Esophagus muscularis mucosa (tissue), 4 donors: ENCODE measurements around the gene XXYLT1. TPM values are rescaled to one million over a fixed set of nuclear protein-coding genes. Genes with fewer than 3 reads are reported as not detected.
A peak's percentile ranks its signal among the peaks of the same experiment; 100 is the strongest.
"Not testable (repeated sequence)": the region's sequence is repeated elsewhere in the genome, so short reads cannot be mapped to it uniquely, and the experiment has no call there.

ENCODE experiments used
- DNase-seq: peaks from one replicate; pipeline ENCODE4 v3.0.0-alpha.2; 2017; ENCODE audit errors: extremely low spot score
- H3K27ac ChIP-seq, 4 donors: fragments of 200-600 bp; sonication (generic); replicated peaks in 1 of 4; 1 replicate in 3 of 4; 2 replicates in 1 of 4; pipeline ENCODE4 v1.5.1; 2016 to 2019; ENCODE audit warnings: mild to moderate bottlenecking in 1 of 4
- H3K27me3 ChIP-seq, 4 donors: fragments of 200-600 bp; sonication (generic); one replicate each; pipeline versions ENCODE4 v1.5.1 to v1.6.0; 2016 to 2019
- H3K36me3 ChIP-seq, 4 donors: fragments of 200-600 bp; sonication (generic); one replicate each; pipeline ENCODE4 v1.5.1; 2016 to 2019
- H3K4me1 ChIP-seq, 4 donors: fragments of 200-600 bp; sonication (generic); one replicate each; pipeline ENCODE4 v1.5.1; 2016 to 2019
- H3K4me3 ChIP-seq, 4 donors: fragments of 200-600 bp; sonication (generic); 1 replicate in 2 of 4; 2 replicates in 2 of 4; pipeline ENCODE4 v1.5.1; 2016 to 2019; ENCODE audit warnings: mild to moderate bottlenecking in 4 of 4, moderate library complexity in 1 of 4
- H3K9me3 ChIP-seq, 4 donors: fragments of 200-600 bp; sonication (generic); 1 replicate in 3 of 4; 2 replicates in 1 of 4; pipeline ENCODE4 v1.5.1; 2016 to 2019
- EP300 ChIP-seq: sonication (generic); formaldehyde crosslinking; IDR thresholded peaks from one replicate; pipeline ENCODE4 v1.6.1; 2017; ENCODE audit warnings: antibody characterized with exemption
- POLR2A ChIP-seq: fragments of 450-650 bp; IDR thresholded peaks from one replicate; pipeline ENCODE4 v1.6.1; 2017; ENCODE audit warnings: antibody characterized with exemption, moderate library complexity, mild to moderate bottlenecking, low read depth
- POLR2AphosphoS5 ChIP-seq, 2 donors: sonication (generic); formaldehyde crosslinking; IDR thresholded peaks; one replicate each; pipeline ENCODE4 v1.6.1; 2017; ENCODE audit warnings: antibody characterized with exemption in 2 of 2
- WGBS: methylation state at CpG from one replicate; pipeline ENCODE4 v1.1.5; 2018; 5-methylcytosine and 5-hydroxymethylcytosine counted together
- intact Hi-C: fragments of 100-400 bp; cut with DNase I; formaldehyde crosslinking; loops from one replicate; pipeline ENCODE4 v1.15.1; 2023
- total RNA-seq, 4 donors: library from RNA; depleted of rRNA; stranded (reverse); fragments of >200 nt; gene quantifications; one replicate each; pipeline versions ENCODE4 v1.1.0 to v1.2.1, GENCODE V29; 2016
- TF ChIP-seq, protein P1 (sequence below), 3 experiments: fragments of 200-600 bp in 2 of 3; fragments of 450-650 bp in 1 of 3; sonication (generic) in 2 of 3; IDR thresholded peaks; one replicate each; pipeline ENCODE4 v1.5.1; 2017 to 2019; ENCODE audit warnings: antibody characterized with exemption in 3 of 3, mild to moderate bottlenecking in 2 of 3, moderate library complexity in 1 of 3

The XXYLT1 gene
- total RNA-seq, 4 donors from 2014 or later = 8.8 to 18.5 (median 13.9) TPM

DNA sequence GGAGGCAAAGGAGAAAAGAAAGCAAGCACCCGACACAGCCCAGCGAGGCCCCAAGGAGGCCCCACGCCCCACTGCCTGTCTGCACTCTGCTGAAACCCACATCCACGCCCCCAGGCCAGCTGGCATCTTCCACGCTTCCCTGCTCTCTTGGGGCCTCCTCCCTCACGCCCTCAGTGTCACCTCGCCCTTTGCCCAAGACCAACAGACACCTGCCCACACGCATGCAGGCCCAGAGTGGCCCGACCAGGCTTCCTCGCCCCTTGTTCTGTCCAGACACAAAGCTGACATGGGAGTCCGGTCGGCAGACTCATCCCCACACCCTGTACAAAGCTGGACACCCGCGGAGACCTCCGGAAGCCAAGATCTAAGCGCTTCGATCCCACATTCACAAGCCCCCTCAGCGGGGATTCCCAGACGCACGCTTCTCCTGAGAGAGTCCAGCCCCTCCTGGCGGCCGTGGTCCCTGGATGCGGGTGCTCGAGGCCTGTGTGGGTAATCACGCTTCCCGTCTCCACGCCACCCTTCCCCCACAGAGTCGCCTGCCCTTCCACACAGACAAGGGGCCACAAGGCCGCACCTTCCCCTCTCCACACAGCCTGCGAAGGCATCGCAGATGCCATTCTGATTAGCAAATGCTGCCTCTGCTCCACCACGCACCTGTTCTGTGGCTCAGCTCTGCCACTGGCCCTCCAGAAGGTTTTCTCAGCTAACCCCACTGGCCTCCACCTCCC lies 176.6 kb downstream of the XXYLT1 start:
- Histone ChIP-seq H3K36me3 (no peaks in the 10 kb centered on the region), H3K4me1 (peaks cover 0 to 4% (median 0%) of the 10 kb centered on the region in 4 donors), H3K9me3 (no peaks in the 10 kb centered on the region), H3K4me3 (no peak overlapping the region), H3K27me3 (no peaks in the 10 kb centered on the region), H3K27ac (no peak overlapping the region)
- DNase-seq = no peak
- whole genome bisulfite sequencing = 90% methylated on average over 30 of the region's 32 CpGs
- intact Hi-C loops = no loop called here
- no peak for TF ChIP-seq POLR2AphosphoS5 (IDR thresholded peaks at IDR 0.05)
- TF ChIP-seq POLR2A = no peak
- TF ChIP-seq, protein P1, sequence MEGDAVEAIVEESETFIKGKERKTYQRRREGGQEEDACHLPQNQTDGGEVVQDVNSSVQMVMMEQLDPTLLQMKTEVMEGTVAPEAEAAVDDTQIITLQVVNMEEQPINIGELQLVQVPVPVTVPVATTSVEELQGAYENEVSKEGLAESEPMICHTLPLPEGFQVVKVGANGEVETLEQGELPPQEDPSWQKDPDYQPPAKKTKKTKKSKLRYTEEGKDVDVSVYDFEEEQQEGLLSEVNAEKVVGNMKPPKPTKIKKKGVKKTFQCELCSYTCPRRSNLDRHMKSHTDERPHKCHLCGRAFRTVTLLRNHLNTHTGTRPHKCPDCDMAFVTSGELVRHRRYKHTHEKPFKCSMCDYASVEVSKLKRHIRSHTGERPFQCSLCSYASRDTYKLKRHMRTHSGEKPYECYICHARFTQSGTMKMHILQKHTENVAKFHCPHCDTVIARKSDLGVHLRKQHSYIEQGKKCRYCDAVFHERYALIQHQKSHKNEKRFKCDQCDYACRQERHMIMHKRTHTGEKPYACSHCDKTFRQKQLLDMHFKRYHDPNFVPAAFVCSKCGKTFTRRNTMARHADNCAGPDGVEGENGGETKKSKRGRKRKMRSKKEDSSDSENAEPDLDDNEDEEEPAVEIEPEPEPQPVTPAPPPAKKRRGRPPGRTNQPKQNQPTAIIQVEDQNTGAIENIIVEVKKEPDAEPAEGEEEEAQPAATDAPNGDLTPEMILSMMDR (IDR thresholded peaks at IDR 0.05) = no peak
- TF ChIP-seq EP300 = no peak

DNA sequence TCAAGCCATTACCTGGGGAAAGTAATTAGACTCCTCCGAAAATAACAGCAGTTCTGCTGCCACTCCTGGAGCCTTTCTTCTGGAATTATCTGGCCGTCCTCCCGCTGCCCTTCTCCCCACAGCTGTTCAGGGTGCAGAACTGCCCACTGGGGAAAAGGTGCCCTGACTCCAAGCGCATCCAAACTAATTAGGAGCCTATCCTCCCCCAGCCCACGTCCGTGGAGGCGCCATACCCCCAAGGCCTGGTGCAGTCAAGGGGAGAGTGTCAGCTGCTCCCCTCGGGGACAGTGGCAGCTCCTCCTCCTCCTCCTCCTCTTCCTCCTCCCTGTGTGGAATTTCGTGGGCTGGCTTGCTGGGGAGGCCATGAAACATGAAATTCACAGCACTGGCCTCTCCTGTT lies 177.2 kb downstream of the XXYLT1 start:
- intact Hi-C loops = no loop called here
- H3K27me3 ChIP-seq = no peaks in the 10 kb centered on the region
- no peaks in the 10 kb centered on the region for H3K36me3 ChIP-seq
- 91% methylated on average over 8 of the region's 9 CpGs for WGBS
- H3K4me3 ChIP-seq = no peak overlapping the region
- no peak for DNase-seq
- H3K9me3 ChIP-seq = no peaks in the 10 kb centered on the region
- H3K4me1 ChIP-seq = peaks cover 0 to 4% (median 0%) of the 10 kb centered on the region in 4 donors
- TF ChIP-seq, protein P1 (IDR thresholded peaks at IDR 0.05) = no peak
- TF ChIP-seq POLR2A (no peak), POLR2AphosphoS5 (IDR thresholded peaks at IDR 0.05) (no peak), EP300 (no peak)
- H3K27ac ChIP-seq = no peak overlapping the region

DNA sequence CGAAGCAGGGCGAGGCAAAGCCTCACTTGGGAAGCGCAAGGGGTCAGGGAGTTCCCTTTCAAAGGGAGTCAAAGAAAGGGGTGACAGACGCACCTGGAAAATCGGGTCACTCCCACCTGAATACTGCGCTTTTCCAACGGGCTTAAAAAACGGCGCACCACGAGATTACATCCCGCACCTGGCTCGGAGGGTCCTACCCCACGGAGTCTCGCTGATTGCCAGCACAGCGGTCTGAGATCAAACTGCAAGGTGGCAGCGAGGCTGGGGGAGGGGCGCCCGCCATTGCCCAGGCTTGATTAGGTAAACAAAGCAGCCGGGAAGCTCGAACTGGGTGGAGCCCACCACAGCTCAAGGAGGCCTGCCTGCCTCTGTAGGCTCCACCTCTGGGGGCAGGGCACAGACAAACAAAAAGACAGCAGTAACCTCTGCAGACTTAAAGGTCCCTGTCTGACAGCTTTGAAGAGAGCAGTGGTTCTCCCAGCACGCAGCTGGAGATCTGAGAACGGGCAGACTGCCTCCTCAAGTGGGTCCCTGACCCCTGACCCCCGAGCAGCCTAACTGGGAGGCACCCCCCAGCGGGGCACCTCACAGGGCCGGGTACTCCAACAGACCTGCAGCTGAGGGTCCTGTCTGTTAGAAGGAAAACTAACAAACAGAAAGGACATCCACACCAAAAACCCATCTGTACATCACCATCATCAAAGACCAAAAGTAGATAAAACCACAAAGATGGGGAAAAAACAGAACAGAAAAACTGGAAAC lies 182.9 kb downstream of the XXYLT1 start:
- H3K9me3 ChIP-seq, intact Hi-C loops, H3K36me3 ChIP-seq, H3K27me3 ChIP-seq, H3K4me1 ChIP-seq, H3K27ac ChIP-seq, DNase-seq: not testable (repeated sequence)
- WGBS = 50% methylated on average over 2 of the region's 25 CpGs
- peak overlapping the region in 2 of 4 donors; percentile 24 to 36 for H3K4me3 ChIP-seq

DNA sequence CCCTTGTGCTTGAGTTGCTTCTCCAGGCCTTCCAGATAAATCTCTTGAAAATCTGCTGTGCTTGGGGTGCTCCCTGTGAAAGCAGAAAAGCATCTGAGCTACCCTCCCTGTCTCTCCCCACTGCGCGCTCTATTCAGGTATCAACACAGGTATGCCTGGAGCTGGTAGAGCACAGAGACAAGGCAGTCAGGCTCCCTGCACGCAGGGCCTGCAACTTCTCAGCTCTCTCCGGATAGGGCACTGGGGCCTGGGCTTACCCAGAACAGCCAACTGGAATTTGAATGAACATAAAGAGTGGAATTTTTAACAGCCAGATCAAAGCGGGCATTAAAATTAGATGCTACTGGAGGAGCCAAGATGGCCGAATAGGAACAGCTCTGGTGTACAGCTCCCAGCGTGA lies 183.6 kb downstream of the XXYLT1 start:
- H3K27me3 ChIP-seq = no peaks in the 10 kb centered on the region
- WGBS = 87% methylated on average over 7 of the region's 7 CpGs
- H3K9me3 ChIP-seq = no peaks in the 10 kb centered on the region
- peak overlapping the region in 2 of 4 donors; percentile 24 to 36 for H3K4me3 ChIP-seq
- DNase-seq = no peak
- TF ChIP-seq EP300 (no peak), POLR2AphosphoS5 (IDR thresholded peaks at IDR 0.05) (no peak), POLR2A (no peak)
- TF ChIP-seq, protein P1 (IDR thresholded peaks at IDR 0.05) = no peak
- intact Hi-C loops = no loop called here
- H3K27ac ChIP-seq = no peak overlapping the region
- no peaks in the 10 kb centered on the region for H3K36me3 ChIP-seq
- H3K4me1 ChIP-seq = peaks cover 0 to 11% (median 3%) of the 10 kb centered on the region in 4 donors

DNA sequence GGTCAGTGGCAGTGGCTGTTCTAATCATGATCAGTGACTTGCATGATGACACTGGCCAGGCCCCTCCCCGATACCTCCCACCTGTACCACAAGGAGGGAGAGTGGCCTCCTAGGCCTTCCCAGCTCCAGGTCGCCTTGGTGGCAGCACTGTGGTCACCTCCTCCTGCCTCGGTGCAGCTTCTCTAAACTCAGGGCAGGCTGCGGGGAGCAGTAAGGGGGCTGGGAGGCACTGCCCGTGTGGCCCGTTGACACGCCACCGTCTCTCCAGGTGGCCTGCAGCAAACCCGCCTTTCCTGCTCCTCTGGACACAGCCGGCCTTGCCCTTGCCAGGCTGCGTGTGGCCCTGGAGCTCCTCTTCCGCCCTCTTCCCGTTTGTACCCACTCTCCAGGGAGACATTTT lies 184.1 kb downstream of the XXYLT1 start:
- H3K27ac ChIP-seq = no peak overlapping the region
- H3K27me3 ChIP-seq = no peaks in the 10 kb centered on the region
- WGBS = 76% methylated on average over 6 of the region's 13 CpGs
- H3K9me3 ChIP-seq = no peaks in the 10 kb centered on the region
- no peaks in the 10 kb centered on the region for H3K36me3 ChIP-seq
- no peak for TF ChIP-seq POLR2A
- TF ChIP-seq, protein P1 (IDR thresholded peaks at IDR 0.05) = no peak
- TF ChIP-seq POLR2AphosphoS5 (IDR thresholded peaks at IDR 0.05) = no peak
- no peak for TF ChIP-seq EP300
- intact Hi-C loops = no loop called here
- DNase-seq = no peak
- no peak overlapping the region for H3K4me3 ChIP-seq
- peaks cover 0 to 15% (median 5%) of the 10 kb centered on the region in 4 donors for H3K4me1 ChIP-seq
